HG03520 (cell line): ENCODE results near the gene SERPINA3.

ENCODE experiments used
- ATAC-seq: cut with Tn5 transposase; IDR thresholded peaks from one replicate; pipeline ENCODE4 v1.9.1; 2021; ENCODE audit warnings: mild to moderate bottlenecking, moderate library complexity; ENCODE audit not compliant: unreplicated experiment

Gene SERPINA3

GRCh38 chr14:94650806-94651805, 38.9 kb downstream of the SERPINA3 start:
- no peak for ATAC-seq

DNA sequence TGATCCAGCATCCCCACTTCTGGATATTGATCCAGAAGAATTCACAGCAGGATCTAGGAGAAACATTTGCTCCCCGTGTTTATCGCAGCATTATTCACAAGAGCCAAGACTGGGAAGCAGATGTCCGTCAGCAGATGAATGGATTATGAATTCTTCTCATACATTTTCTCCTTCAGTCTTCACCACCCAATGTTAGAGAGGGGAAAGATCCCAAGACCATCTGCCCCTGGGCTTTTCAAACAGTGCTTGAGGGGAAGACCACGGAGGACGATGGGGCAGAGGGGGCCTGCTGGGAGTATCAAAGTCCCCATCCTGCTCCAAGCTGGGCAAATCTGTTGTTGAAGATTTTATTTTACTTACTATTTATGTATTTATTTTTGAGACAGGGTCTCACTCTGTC, 41.1 kb downstream of the SERPINA3 start:
- no peak for ATAC-seq

DNA sequence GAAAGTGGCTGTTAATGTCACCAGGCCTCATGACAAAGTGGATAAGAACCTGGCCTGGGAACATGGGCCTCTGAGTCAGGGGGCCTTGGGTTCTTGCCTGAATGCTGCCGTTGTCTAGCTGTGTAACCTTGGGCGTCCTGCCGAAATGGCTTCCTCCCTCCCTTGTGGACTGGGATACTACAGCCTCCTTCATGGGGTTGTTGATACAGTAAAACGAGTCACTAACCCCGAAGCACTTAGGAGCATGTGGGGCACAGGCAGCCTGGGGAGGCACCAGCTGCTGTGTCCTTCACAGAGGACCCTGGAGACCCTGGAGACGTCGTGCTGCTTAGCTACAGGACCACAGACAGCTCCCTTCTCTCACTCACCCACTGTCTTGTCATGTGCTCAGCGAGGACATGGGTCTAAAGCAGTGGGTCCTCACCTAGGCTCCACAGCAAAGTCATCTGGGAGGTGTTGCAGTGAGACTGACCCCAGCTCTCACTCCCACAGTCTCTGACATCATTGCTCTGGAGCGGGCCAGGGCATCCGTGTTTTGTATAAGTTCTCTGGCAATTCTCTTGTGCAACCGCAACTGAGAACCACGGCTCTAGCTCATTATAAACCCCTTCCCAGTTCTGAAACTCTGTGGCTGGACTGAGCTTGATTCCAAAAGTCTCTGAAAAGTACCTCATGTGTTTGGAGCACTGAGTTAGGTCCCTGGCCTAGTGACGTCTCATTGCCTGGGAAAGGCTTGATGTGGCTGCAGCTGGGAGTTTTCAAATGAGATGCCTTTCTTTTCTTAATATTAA, 42.1 kb downstream of the SERPINA3 start:
- no peak for ATAC-seq

DNA sequence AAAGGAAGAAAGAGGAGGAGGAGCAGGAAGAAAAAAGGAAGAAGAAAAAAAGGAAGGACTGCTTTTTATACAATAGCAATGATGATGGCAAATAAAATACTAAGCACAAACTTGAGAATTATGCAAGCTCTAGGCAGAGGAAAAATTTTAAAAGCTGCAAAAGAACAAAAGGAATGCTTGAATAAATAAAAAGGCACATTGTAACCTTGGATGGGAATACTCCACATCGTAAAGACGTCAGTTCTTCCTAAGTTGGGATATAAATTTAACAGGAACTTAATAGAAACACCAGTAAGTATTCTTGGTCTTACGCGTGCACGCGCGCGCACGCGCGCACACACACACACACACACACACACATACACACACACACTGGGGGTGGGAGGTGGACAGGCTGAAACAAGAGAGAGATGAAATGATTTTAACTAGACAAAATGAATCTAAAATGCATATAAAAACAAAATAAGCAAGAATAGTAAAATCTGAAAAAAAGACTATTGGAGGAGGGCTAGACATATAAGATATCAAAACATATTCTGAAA, 43.0 kb downstream of the SERPINA3 start:
- no peak for ATAC-seq

GRCh38 chr14:94656043-94656442, 43.9 kb downstream of the SERPINA3 start:
- ATAC-seq = no peak

DNA sequence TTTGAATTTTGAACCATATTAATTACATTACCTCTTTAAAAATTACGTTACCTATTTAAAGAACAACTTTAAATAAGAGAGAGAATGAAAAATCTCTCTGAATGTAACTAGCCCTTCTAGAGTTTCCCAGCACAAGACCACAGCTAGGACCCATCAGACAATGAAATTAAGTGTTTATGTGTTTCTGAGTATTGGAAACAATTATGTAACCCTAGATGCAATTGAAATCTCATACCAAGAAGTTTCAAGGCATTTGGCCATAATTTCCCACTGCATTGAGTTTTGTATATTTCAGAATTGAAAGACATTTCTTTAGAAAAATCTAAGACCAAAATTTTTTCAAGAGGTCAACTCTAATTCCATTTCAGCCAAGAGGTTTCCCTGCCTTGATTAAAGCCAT, 47.1 kb downstream of the SERPINA3 start:
- no peak for ATAC-seq

- no peak for ATAC-seq
Measured at GRCh38 chr14:94659901-94660300, 47.7 kb downstream of the SERPINA3 start.

- no peak for ATAC-seq
Measured at GRCh38 chr14:94660306-94660946, 48.2 kb downstream of the SERPINA3 start.

DNA sequence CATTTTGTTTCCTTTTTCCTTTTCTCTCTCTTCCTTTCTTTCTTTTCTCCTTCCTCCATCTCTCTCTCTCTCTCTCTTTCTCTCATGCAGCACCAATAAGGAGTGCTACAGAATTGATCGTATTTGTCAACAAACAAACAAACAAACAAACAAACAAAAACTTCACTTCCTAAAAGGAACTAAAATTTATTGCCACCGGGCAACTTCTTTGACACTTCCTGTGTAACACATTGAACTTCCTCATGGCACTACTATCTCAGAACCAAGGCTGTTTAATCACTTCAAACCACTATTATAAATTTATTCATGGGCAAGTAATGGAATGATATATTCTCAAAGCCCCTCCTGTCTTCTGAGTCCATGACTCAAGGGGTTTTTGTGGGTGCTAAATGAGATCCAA, 51.3 kb downstream of the SERPINA3 start:
- no peak for ATAC-seq

- ATAC-seq = no peak
Measured at GRCh38 chr14:94663965-94664704, 51.9 kb downstream of the SERPINA3 start.

GRCh38 chr14:94665121-94665520, 52.9 kb downstream of the SERPINA3 start:
- ATAC-seq = no peak

DNA sequence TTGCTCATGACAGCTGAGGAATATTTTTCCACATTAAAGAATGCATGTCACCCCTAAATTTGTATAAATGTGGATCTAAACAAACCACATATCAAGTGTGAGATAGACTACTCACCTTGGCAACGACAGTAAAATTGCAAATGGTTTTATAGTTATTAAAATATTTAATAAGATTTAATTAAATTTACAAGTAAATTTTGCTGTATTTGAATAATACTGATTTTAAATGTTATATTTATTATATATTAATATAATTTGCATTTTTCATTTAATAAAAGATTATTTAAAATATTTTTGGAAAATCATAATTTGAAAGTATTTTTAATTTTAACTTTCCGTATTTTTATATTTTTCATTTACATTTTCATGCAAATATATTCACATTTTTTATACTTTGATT, 53.4 kb downstream of the SERPINA3 start:
- no peak for ATAC-seq

- ATAC-seq = no peak
Measured at GRCh38 chr14:94670692-94671285, 58.6 kb downstream of the SERPINA3 start.

- ATAC-seq = no peak
Measured at GRCh38 chr14:94671870-94672444, 59.8 kb downstream of the SERPINA3 start.

GRCh38 chr14:94673071-94673470, 60.9 kb downstream of the SERPINA3 start:
- no peak for ATAC-seq
